Epidermal melanocyte (primary cell): ENCODE results near the gene FAF1.
"Not testable (repeated sequence)": the region's sequence is repeated elsewhere in the genome, so short reads cannot be mapped to it uniquely, and the experiment has no call there.

ENCODE experiments used
- DNase-seq: peaks from one replicate; pipeline ENCODE4 v3.0.0; 2011; ENCODE audit warnings: low spot score; ENCODE audit not compliant: insufficient read length

The FAF1 gene

DNA sequence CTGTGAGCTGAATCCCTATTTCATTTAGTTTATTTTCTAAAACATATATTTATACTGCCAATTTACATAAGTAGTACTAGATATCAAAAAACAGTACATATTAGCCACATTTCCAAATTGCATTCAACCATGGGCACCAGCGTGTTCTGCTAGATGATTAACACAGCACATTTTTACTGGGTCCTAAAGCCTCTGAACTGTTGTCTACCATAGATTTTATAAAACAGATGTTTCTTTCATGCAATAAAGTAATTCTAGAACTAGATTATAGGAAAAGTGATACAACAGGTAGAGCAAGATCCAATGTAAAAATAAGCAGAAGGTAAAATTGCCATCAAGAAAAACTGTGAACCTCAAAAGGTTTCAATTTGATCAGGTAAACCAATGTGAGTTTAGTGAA is 108.6 kb downstream of the FAF1 start:
- no peak for DNase-seq

DNA sequence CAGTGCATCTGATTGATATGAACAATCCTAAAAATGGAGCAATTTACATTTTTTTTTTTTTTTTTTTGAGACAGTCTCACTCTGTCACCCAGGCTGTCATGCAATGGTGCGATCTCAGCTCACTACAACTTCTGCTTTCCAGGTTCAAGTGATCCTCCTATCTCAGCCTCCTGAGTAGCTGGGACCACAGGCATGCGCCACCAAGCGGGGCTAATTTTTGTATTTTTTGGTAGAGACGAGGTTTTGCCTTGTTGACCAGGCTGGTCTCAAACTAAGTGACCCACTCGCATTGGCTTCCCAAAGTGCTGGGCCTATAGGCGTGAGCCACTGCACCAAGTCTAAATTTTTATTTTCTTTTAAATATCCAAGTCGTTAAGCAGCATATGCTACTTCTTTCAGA is 109.0 kb downstream of the FAF1 start:
- no peak for DNase-seq

DNA sequence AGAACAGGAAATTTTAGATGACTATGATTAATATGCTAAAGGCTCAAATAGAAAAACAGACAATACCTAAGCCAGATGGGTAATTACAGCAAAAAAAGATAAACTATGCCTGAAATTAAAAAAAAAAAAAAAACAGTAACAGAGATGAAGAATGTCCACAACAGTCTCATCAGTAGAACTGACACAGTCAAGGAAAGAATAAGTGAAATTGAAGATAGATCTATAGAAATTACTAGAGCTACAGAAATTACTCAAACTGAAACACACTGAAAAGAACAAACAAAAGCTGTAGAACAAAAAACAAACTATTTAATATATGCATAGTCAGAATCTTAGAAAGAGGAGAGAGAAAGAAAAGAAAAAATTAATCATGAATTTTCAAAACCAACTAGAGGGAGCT is 112.8 kb downstream of the FAF1 start:
- no peak for DNase-seq

- DNase-seq, result no peak
These were observed 113.7 kb downstream of the FAF1 start for GRCh38 chr1:50846224-50846839.

- peak; percentile 38 for DNase-seq
These were observed 118.2 kb downstream of the FAF1 start for GRCh38 chr1:50841791-50842387.

- DNase-seq, result no peak
These were observed 124.0 kb downstream of the FAF1 start for GRCh38 chr1:50836117-50836516.

GRCh38 chr1:50833216-50833615 is 126.9 kb downstream of the FAF1 start:
- DNase-seq, result no peak

DNA sequence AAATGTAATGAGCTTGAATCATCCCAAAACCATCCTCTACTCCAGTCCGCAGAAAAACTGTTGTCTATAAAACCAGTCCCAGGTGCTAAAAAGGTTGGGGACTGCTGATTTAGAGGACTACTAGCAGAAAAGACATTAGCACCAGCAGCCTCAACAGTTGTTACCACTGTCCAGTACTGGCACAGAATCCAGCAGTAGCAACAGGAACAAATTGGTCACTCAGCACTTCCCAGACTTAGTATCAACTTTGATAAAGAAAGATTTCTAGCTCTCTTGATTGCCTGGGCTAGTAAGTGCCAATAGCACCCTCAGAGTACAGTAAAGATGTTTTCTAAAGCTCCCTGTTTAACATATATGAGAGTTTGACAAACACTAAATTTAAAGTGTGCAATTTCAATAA is 127.9 kb downstream of the FAF1 start:
- no peak for DNase-seq

DNA sequence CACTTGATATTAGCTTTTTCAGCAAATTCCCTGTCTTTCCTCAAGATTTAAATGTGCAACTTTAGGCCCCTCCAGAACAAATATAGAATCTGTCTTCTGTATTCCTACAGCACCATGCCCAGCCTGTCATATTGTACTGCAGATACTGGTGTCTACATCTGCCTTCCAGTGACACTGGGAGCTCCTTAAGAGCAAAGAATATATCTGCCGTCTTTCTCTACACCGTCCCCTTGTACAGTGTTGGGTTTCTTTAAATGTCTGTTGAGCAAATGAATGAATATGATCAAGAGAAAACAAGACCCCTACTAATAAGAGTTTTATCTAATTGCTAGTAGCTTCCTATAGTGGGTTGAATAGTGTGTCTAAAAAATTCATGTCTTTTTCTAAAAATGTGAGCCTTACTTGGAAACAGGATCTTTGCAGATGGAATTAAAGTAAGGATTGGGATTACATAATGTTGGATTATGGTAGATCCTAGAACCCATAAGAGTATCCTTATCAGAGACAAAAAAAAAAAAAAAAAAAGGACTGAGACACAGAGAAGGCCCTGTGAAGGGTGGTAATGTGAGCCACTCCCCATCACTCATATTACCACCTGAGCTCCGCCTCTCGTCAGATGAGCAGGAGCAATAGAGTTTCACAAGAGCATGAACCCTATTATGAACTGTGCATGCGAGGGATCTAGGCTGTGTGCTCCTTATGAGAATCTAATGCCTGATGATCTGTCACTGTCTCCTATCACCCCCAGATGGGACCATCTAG is 128.6 kb downstream of the FAF1 start:
- no peak for DNase-seq

- no peak for DNase-seq
These were observed 129.4 kb downstream of the FAF1 start for GRCh38 chr1:50830621-50831020.

- no peak for DNase-seq
These were observed 130.8 kb downstream of the FAF1 start for GRCh38 chr1:50829014-50829958.

- no peak for DNase-seq
These were observed 132.5 kb downstream of the FAF1 start for GRCh38 chr1:50827546-50827945.

GRCh38 chr1:50826792-50827191 is 133.3 kb downstream of the FAF1 start:
- DNase-seq, result not testable (repeated sequence)

DNA sequence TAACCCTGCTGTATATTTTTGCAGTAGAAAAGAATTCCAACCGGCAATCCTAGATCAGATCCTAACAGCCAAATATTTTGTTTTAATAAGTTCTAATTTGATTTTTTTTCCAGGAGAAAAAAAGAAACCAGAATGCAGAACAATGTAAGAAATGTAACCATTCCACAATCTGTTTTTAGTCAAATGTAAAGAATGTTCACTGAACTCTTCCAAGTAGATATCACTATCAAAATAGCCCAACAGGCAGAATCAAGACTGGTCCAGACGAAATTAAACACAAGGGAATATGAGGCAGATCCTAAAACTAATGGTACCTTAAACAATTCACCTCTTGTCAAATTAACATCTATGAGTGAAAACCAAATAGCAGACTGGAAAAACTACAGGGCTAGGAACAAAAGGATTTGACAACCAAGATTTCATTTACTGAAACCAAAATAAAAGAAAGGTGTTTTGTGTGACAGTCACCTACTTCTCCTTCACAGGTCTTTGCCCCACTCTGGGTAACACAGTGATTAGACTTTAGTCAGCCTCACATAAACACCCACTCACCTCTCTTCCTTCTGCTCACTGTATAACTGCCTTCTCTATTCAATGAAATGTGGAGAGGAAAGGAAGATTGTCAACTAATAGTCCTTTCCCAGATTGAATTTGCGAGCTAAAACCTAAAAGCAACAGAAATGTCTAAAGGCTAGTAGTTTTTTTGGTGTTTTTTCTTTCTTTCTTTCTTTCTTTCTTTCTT is 137.9 kb downstream of the FAF1 start:
- DNase-seq, result no peak

GRCh38 chr1:50820545-50820944 is 139.5 kb downstream of the FAF1 start:
- no peak for DNase-seq

DNA sequence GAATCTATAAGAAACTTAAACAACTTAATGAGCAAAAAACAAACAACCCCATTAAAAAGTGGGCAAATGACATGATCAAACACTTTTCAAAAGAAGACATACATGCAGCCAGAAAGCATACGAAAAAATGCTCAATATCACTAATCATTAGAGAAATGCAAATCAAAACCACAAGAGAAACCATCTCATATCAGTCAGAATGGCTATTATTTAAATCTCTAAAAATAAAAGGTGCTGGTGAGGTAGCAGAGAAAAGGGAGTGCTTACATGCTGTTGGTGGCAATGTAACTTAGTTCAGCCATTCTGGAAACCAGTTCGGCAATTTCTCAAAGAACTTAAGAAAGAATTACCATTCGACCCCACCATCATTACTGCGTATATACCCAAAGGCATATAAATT is 147.7 kb downstream of the FAF1 start:
- DNase-seq, result no peak

DNA sequence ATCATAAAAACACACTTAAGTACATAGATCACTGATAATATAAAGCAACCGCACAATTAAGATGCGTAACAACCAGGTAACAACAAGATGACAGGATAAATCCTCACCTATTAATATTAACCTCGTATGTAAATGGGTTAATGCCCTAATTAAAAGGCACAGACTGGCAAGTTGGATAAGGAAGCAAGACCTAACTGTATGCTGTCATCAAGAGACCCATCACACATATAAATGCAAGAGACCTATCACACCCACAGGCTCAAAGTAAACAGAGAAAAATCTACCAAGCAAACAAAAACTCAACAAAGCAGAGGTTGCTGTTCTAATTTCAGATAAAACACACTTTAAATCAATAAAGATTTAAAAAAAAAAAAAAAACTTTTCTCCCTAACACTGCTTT is 151.8 kb downstream of the FAF1 start:
- DNase-seq, result no peak

- no peak for DNase-seq
These were observed 163.8 kb downstream of the FAF1 start for GRCh38 chr1:50796272-50796671.

GRCh38 chr1:50793521-50793920 is 166.5 kb downstream of the FAF1 start:
- DNase-seq, result no peak

GRCh38 chr1:50787266-50787665 is 172.8 kb downstream of the FAF1 start:
- no peak for DNase-seq

DNA sequence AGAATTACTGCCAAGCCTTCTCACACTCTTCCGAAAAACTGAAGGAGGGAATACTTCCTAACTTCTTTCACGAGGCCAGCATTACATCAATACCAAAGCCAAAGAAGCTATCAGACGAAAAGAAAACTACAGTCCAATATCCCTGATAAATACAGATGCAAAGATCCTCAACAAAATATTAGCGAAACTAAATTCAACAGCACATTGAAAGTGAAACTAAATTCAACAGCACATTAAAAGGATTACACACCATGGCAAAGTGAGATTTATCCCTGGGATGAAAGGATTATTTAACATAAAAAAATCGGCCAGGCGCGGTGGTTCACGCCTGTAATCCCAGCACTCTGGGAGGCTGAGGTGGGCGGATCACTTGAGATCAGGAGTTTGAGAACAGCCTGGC is 176.8 kb downstream of the FAF1 start:
- no peak for DNase-seq
